HL-60/S4 treated with retinoic acid at 250 ng/mL for 4 days and 3 days (cell line): ENCODE results near the gene SLC25A45.
"Not testable (repeated sequence)": the region's sequence is repeated elsewhere in the genome, so short reads cannot be mapped to it uniquely, and the experiment has no call there.

Source experiments
- in situ Hi-C: fragments of 300-500 bp; cut with MboI; formaldehyde crosslinking; loops from 2 replicates; pipeline ENCODE4 v1.7.0; 2022; ENCODE audit warnings: low sequenced_read_pairs

SLC25A45 gene

DNA sequence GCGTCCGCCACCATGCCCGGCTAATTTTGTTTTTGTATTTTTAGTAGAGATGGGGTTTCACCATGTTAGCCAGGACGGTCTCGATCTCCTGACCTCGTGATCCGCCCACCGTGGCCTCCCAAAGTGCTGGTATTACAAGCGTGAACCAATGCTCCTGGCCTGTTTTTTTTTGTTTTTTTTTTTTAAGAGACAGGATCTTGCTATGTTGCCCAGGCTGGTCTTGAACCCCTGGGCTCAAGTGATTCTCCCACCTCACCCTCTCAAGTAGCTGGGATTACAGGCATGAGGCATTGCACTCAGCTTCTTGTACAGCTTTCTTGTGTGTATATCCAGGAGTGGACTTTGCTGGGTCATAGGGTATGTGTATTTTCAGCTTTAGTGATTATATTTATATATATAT, 49.9 kb downstream of the SLC25A45 start:
- in situ Hi-C loops: not testable (repeated sequence)

DNA sequence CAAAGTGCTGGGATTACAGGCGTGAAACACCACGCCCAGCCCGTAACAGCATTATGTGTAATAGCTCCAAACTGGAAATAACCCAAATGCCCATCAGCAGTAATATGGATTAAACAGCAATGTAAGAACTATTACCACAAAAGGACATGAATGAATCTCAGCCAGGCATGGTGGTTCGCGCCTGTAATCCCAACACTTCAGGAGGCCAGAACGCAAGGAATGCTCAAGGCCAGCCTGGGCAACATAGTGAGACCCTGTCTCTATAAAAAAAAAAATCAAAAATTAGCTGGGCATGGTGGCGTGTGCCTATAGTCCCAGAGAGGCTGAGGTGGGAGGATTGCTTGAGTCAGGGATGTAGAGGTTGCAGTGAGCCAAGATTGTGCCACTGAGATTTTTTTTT, 51.9 kb downstream of the SLC25A45 start:
- in situ Hi-C loops: no loop called here

DNA sequence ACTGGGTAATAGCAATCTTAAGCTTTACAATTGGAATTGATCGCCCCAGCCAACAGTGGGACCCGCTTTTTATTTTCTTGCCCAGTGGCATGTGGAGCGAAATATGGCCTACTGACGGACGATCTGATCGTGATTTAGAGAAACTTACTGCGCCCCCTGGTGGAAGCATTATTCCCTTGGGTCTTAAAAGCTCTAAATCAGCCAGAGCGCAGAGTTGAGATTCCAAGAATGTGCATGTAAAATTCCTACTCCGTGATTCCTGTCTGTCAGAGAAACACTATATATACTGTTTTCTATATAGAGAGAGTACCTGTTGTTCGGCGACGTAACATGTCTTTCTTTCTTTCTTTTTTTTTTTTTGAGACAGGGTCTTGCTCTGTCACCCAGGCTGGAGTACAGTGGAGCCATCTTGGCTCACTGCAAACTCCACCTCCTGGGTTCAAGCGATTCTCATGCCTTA, 52.5 kb downstream of the SLC25A45 start:
- in situ Hi-C loops: no loop called here

DNA sequence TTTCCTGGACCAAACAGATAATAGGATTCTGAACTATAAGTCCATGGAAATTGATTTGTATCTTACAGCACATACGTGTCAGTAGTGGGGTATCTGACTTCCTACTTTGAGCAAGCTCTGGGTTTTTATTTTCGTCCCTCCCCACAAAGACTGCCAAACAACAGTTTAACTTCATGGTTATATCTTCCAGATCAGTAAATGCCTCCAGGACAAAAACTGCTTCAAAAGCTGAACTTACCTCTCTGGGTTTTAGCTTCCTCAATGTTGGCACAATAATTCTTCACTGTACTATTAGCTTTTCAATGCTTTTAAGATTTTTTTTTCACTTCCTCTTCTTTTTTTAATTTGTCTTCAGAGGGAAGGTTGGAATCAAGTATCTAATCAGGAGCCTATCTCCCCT, 53.0 kb downstream of the SLC25A45 start:
- in situ Hi-C loops: no loop called here

DNA sequence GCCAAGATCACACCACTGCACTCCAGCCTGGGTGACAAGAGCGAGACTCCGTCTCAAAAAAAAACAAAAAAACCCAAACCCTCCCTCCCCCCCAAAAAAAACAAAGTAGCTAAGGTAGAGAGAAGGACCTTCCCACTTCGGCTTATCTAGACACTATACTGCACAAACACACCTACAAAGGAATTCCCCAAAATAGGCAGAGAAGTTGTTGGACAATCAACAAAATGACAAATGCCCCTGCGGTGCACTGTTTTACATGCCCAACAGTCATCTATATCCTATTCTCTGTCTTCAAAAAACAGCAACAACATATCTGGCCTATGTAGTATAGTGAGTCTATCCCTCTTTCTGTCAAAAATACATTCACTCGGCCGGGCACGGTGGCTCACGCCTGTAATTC, 55.4 kb downstream of the SLC25A45 start:
- in situ Hi-C loops: no loop called here

DNA sequence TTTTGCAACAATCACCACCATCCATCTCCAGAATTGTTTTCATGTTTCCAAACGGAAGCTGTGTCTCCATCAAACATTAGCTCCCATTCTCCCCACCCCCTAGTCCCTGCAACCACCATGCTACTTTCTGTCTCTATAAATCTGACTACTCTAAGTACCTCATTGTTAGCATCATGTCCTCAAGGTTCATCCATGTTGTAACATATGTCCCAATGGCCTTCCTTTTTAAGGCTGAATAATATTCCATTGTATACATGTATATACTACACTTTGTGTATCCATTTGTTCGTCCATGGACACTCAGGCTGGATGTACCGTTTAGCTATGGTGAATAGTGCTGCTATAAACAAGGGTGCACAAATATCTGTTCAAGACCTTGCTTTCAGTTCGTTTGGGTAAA, 57.0 kb downstream of the SLC25A45 start:
- in situ Hi-C loops: no loop called here
